ENCODE results near the gene COL19A1.

The COL19A1 gene

GRCh38 chr6:70210462-70210861, 344.1 kb downstream of the COL19A1 start:
- peak overlapping the region; percentile 10 for H2AFZ ChIP-seq (ENCODE audit: low read depth, low read length)
- no peak overlapping the region for H3K4me3 ChIP-seq (ENCODE audit: low read length)
- no peaks in the 10 kb centered on the region for H3K27me3 ChIP-seq (ENCODE audit: insufficient read depth, low read length)
- peaks cover 6% of the 10 kb centered on the region for H3K4me1 ChIP-seq (ENCODE audit: insufficient read depth, low read length)
- no peaks in the 10 kb centered on the region for H3K36me3 ChIP-seq (ENCODE audit: insufficient read depth, low read length)
- no peaks in the 10 kb centered on the region for H3K9me3 ChIP-seq (ENCODE audit: low read length)

- H3K4me1 ChIP-seq (ENCODE audit: insufficient read depth, low read length) = no peaks in the 10 kb centered on the region
- H3K36me3 ChIP-seq (ENCODE audit: insufficient read depth, low read length) = no peaks in the 10 kb centered on the region
- no peak overlapping the region for H2AFZ ChIP-seq (ENCODE audit: low read depth, low read length)
- H3K9me3 ChIP-seq (ENCODE audit: low read length) = no peaks in the 10 kb centered on the region
- no peaks in the 10 kb centered on the region for H3K27me3 ChIP-seq (ENCODE audit: insufficient read depth, low read length)
- no peak overlapping the region for H3K4me3 ChIP-seq (ENCODE audit: low read length)
Measured at GRCh38 chr6:70215460-70216108, 349.2 kb downstream of the COL19A1 start.

GRCh38 chr6:70216767-70217166, 350.4 kb downstream of the COL19A1 start:
- no peaks in the 10 kb centered on the region for H3K9me3 ChIP-seq (ENCODE audit: low read length)
- H3K4me1 ChIP-seq (ENCODE audit: insufficient read depth, low read length) = no peaks in the 10 kb centered on the region
- H3K4me3 ChIP-seq (ENCODE audit: low read length) = no peak overlapping the region
- H3K27me3 ChIP-seq (ENCODE audit: insufficient read depth, low read length) = no peaks in the 10 kb centered on the region
- H2AFZ ChIP-seq (ENCODE audit: low read depth, low read length) = no peak overlapping the region
- no peaks in the 10 kb centered on the region for H3K36me3 ChIP-seq (ENCODE audit: insufficient read depth, low read length)

- H2AFZ ChIP-seq (ENCODE audit: low read depth, low read length) = no peak overlapping the region
Measured at GRCh38 chr6:70219943-70220613, 353.7 kb downstream of the COL19A1 start.

GRCh38 chr6:70221025-70221714, 354.8 kb downstream of the COL19A1 start:
- H2AFZ ChIP-seq (ENCODE audit: low read depth, low read length) = no peak overlapping the region
- no peaks in the 10 kb centered on the region for H3K36me3 ChIP-seq (ENCODE audit: insufficient read depth, low read length)
- H3K27me3 ChIP-seq (ENCODE audit: insufficient read depth, low read length) = no peaks in the 10 kb centered on the region
- no peaks in the 10 kb centered on the region for H3K4me1 ChIP-seq (ENCODE audit: insufficient read depth, low read length)
- H3K9me3 ChIP-seq (ENCODE audit: low read length) = no peaks in the 10 kb centered on the region
- no peak overlapping the region for H3K4me3 ChIP-seq (ENCODE audit: low read length)

More at GRCh38 chr6:70219943-70220613, 353.7 kb downstream of the COL19A1 start:
- Histone ChIP-seq H3K27me3 (ENCODE audit: insufficient read depth, low read length) (no peaks in the 10 kb centered on the region), H3K4me1 (ENCODE audit: insufficient read depth, low read length) (no peaks in the 10 kb centered on the region), H3K9me3 (ENCODE audit: low read length) (no peaks in the 10 kb centered on the region), H3K36me3 (ENCODE audit: insufficient read depth, low read length) (no peaks in the 10 kb centered on the region), H3K4me3 (ENCODE audit: low read length) (no peak overlapping the region)

- Histone ChIP-seq H3K9me3 (ENCODE audit: low read length) (no peaks in the 10 kb centered on the region), H2AFZ (ENCODE audit: low read depth, low read length) (no peak overlapping the region), H3K4me3 (ENCODE audit: low read length) (no peak overlapping the region), H3K4me1 (ENCODE audit: insufficient read depth, low read length) (no peaks in the 10 kb centered on the region), H3K27me3 (ENCODE audit: insufficient read depth, low read length) (no peaks in the 10 kb centered on the region), H3K36me3 (ENCODE audit: insufficient read depth, low read length) (no peaks in the 10 kb centered on the region)
Measured at GRCh38 chr6:70221715-70222438, 355.5 kb downstream of the COL19A1 start.

- Histone ChIP-seq H3K27me3 (ENCODE audit: insufficient read depth, low read length) (no peaks in the 10 kb centered on the region), H2AFZ (ENCODE audit: low read depth, low read length) (no peak overlapping the region)
Measured at GRCh38 chr6:70222439-70222749, 356.0 kb downstream of the COL19A1 start.

GRCh38 chr6:70225055-70225454, 358.7 kb downstream of the COL19A1 start:
- Histone ChIP-seq H3K4me1 (ENCODE audit: insufficient read depth, low read length) (no peaks in the 10 kb centered on the region), H3K4me3 (ENCODE audit: low read length) (no peak overlapping the region), H3K27me3 (ENCODE audit: insufficient read depth, low read length) (no peaks in the 10 kb centered on the region), H3K36me3 (ENCODE audit: insufficient read depth, low read length) (no peaks in the 10 kb centered on the region), H3K9me3 (ENCODE audit: low read length) (no peaks in the 10 kb centered on the region), H2AFZ (ENCODE audit: low read depth, low read length) (no peak overlapping the region)

More at GRCh38 chr6:70222439-70222749, 356.0 kb downstream of the COL19A1 start:
- no peak overlapping the region for H3K4me3 ChIP-seq (ENCODE audit: low read length)
- H3K4me1 ChIP-seq (ENCODE audit: insufficient read depth, low read length) = no peaks in the 10 kb centered on the region
- no peaks in the 10 kb centered on the region for H3K9me3 ChIP-seq (ENCODE audit: low read length)
- H3K36me3 ChIP-seq (ENCODE audit: insufficient read depth, low read length) = no peaks in the 10 kb centered on the region

- Histone ChIP-seq H3K9me3 (ENCODE audit: low read length) (no peaks in the 10 kb centered on the region), H3K4me3 (ENCODE audit: low read length) (no peak overlapping the region), H3K4me1 (ENCODE audit: insufficient read depth, low read length) (no peaks in the 10 kb centered on the region), H3K36me3 (ENCODE audit: insufficient read depth, low read length) (no peaks in the 10 kb centered on the region), H3K27me3 (ENCODE audit: insufficient read depth, low read length) (no peaks in the 10 kb centered on the region), H2AFZ (ENCODE audit: low read depth, low read length) (no peak overlapping the region)
Measured at GRCh38 chr6:70231311-70231710, 365.0 kb downstream of the COL19A1 start.

- Histone ChIP-seq H3K4me1 (ENCODE audit: insufficient read depth, low read length) (no peaks in the 10 kb centered on the region), H2AFZ (ENCODE audit: low read depth, low read length) (no peak overlapping the region), H3K27me3 (ENCODE audit: insufficient read depth, low read length) (no peaks in the 10 kb centered on the region)
Measured at GRCh38 chr6:70234561-70235236, 368.3 kb downstream of the COL19A1 start.

GRCh38 chr6:70236343-70236742, 370.0 kb downstream of the COL19A1 start:
- Histone ChIP-seq H2AFZ (ENCODE audit: low read depth, low read length) (no peak overlapping the region), H3K9me3 (ENCODE audit: low read length) (no peaks in the 10 kb centered on the region), H3K36me3 (ENCODE audit: insufficient read depth, low read length) (no peaks in the 10 kb centered on the region), H3K27me3 (ENCODE audit: insufficient read depth, low read length) (no peaks in the 10 kb centered on the region), H3K4me1 (ENCODE audit: insufficient read depth, low read length) (no peaks in the 10 kb centered on the region), H3K4me3 (ENCODE audit: low read length) (no peak overlapping the region)

More at GRCh38 chr6:70234561-70235236, 368.3 kb downstream of the COL19A1 start:
- Histone ChIP-seq H3K36me3 (ENCODE audit: insufficient read depth, low read length) (no peaks in the 10 kb centered on the region), H3K9me3 (ENCODE audit: low read length) (no peaks in the 10 kb centered on the region), H3K4me3 (ENCODE audit: low read length) (no peak overlapping the region)

GRCh38 chr6:70241031-70241430, 374.7 kb downstream of the COL19A1 start:
- H3K9me3 ChIP-seq (ENCODE audit: low read length) = no peaks in the 10 kb centered on the region
- H2AFZ ChIP-seq (ENCODE audit: low read depth, low read length) = no peak overlapping the region
- no peaks in the 10 kb centered on the region for H3K27me3 ChIP-seq (ENCODE audit: insufficient read depth, low read length)
- no peaks in the 10 kb centered on the region for H3K36me3 ChIP-seq (ENCODE audit: insufficient read depth, low read length)
- peaks cover 1% of the 10 kb centered on the region for H3K4me1 ChIP-seq (ENCODE audit: insufficient read depth, low read length)
- H3K4me3 ChIP-seq (ENCODE audit: low read length) = no peak overlapping the region

Measured in neuron (in vitro differentiated cells).